Stimulated activated CD8-positive, alpha-beta memory T cell treated with anti-CD3 and anti-CD28 coated beads, Interleukin-15, amount 100 ng/mL, for 1 hour (primary cell): ENCODE data around the gene NPTXR.

ENCODE experiments used
- DNase-seq: peaks from one replicate; pipeline ENCODE4 v3.0.0-alpha.2; 2020; ENCODE audit warnings: low read depth

NPTXR gene

GRCh38 chr22:38796262-38796957, 47.4 kb downstream of the NPTXR start:
- no peak for DNase-seq

- no peak for DNase-seq
Observed at GRCh38 chr22:38795569-38795968, 48.3 kb downstream of the NPTXR start.

DNA sequence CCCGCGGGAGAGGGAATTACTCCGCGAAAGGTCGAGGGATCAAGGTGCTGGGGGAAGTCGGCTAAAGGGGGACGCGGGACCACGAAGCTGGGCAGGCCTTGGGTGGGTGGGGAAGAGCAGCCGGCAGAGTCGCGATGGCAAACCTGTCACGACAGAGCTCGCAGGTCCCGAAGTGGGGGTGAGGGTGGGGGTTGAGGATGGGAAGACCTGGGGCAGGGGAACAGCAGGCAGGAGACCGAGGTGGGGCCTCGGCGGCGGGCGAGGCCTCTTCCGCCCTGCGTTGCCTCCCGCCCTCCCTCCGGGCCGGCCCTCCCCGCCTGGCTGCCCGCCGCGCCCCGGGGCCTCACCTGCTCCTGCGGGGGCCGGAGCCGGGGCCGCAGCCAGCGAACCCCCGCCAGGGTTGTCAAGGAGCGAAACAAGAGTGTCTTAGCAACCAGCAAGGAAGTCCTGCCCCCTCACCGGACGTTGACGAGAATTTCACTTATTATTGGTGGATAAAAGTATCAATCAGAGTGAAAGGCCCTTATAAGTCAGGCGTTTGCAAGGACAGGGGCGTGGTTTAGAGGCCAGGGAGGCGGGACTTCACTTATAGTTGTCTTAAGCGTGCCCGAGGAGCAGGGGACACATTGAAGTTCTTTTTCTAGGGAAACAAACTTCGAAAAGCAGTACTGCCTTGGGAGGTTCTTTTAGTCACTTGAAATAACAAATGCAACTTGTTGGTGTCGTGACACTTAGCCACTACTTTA, 49.9 kb downstream of the NPTXR start, which contains the start of gene DNAL4:
DNAL4 (minus strand) TSS at position 423 of the 746 bp plus-strand sequence. CDS start 11,412 bp downstream, outside the sequence.
- peak; percentile 84 for DNase-seq

GRCh38 chr22:38793317-38793716, 50.5 kb downstream of the NPTXR start:
- DNase-seq: no peak

GRCh38 chr22:38792833-38793232, 51.0 kb downstream of the NPTXR start:
- no peak for DNase-seq

- DNase-seq: no peak
Observed at GRCh38 chr22:38789606-38790005, 54.2 kb downstream of the NPTXR start.

- DNase-seq: no peak
Observed at GRCh38 chr22:38788846-38789245, 55.0 kb downstream of the NPTXR start.

GRCh38 chr22:38788021-38788816, 55.6 kb downstream of the NPTXR start:
- DNase-seq: no peak

- no peak for DNase-seq
Observed at GRCh38 chr22:38786631-38787030, 57.2 kb downstream of the NPTXR start.

DNA sequence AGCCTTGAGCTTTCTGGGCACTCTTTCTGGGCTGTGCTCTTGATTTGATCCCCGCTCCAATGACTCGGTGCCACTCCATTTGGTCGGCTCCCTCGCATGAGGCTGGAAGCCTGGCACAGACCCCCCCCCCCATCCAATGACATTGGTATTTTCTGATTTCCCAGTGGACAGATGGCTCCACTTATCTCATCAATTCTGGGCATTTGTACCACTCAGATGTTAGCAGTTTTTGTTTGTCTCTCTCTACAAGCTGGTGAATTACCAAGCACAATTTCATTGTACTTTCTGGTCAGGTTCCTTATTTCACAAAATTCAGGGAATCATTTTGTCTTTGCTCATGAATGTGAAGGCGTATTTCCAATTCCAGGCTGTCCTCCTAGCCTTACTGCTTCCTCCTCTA, 59.0 kb downstream of the NPTXR start:
- DNase-seq: no peak

DNA sequence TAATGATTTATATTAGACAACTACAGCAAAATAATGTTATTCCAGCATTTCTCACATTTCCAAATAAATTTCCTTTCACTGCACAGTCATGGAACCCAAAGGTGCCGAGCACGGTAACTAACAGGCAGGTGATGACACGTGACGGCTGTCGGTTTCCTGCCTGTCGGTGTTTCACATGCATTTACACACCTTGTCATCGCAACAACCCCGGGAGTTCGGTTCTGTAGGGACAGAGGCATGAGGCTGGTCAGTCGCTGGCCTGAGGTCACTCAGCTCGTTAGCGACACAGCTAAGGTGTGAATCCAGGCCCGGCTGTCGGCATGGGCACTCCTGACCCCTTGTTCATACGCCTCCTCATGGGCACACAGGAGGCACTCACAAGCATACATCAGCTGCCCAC, 59.8 kb downstream of the NPTXR start:
- no peak for DNase-seq

GRCh38 chr22:38783095-38783615, 60.7 kb downstream of the NPTXR start:
- no peak for DNase-seq

DNA sequence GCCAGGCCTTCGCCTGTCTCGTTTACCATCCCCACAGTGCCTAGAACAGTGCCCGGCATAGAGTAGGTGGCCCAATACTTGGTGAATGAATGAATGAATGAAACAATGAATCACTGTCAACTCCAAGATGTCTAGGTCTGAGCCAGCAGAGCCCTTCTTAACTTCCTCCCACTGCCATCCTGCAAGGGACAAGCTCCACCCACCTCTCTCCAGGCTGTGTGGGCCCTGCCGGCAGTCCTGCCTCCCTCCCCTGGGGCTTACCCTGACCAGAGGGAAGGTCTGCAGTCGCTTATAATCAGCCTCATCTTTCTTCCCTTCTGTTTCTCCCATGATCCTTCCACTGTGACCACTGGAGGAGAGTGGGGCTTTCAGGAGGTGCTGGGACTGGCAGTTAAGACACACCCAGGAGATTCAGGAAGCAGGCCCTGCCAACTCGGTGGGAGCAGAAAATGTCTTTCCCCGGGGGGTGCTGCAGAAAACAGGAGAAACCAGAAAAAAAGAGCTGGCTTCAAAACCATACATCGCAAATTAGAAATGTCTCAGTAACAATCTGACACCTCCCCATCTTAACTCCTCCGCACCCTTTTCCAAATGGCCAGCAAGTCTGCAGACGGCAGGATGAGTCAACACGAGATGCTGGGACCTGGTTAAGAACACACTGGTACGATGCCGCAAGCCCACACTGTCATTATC, 61.3 kb downstream of the NPTXR start:
- DNase-seq: no peak

DNA sequence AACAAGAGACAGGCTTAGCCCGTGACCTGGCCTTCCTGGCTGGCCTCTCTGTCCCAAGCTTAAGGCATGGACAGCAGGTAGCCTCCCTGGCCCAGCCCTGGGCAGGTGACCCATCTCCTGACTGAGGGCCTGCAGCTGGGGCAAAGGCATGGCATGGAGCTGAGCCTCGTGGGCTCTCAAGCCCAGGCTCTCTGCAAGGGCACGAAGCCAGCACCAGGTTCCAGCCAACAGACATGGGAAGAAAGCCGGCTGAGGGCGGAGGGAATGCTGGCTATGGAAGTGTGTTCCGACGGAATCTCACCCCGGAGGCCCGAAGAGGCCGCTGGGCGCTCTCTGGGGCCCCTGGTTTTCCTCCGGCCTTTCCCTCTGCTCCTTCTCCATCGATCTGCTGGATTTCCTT, 62.8 kb downstream of the NPTXR start:
- DNase-seq: no peak

- no peak for DNase-seq
Observed at GRCh38 chr22:38777087-38777671, 66.6 kb downstream of the NPTXR start.

GRCh38 chr22:38776086-38776485, 67.7 kb downstream of the NPTXR start:
- no peak for DNase-seq

DNA sequence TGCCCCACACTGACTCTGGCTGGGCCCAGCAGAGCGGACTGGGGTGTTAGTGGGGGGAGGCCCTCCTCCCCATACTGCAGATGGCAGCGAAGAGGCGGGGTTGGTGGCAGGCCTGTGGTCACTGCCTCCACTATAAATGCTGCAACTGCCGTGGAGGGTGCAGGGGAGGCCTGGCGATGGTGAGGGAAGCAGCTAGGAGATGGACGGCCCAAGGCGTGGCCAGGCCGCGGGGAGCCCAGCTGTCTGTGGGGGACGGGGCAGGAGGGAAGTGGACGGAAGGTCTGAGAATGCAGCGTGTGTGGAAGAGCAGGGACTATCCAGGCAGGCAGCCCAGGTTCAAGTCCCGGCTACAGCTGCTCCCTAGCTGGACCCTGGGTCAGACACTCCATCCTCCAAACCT, 68.2 kb downstream of the NPTXR start:
- no peak for DNase-seq

- no peak for DNase-seq
Observed at GRCh38 chr22:38774496-38775166, 69.2 kb downstream of the NPTXR start.

DNA sequence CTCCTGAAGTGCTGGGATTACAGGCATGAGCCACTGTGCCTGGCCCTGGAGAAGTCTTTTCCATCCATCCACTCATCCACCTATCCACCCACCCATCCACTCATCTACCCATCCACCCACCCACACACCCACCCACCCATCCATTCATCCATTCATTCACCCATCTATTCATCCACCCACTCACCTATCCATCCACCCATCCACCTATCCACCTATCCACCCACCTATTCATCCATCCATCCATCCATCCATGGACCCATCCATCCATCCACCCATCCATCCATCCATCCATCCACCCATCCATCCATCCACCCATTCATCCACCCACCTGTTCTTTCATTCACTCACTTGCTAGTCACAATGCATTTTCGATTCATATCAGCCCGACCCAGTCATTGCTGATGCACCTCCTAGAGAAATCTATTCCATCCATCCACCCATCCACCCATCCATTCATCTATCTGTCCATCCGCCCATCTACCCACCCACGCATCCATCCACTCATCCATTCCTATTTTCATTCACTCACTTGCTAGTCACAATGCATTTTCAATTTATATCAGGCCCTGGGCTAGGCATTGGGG, 70.4 kb downstream of the NPTXR start:
- DNase-seq: no peak

DNA sequence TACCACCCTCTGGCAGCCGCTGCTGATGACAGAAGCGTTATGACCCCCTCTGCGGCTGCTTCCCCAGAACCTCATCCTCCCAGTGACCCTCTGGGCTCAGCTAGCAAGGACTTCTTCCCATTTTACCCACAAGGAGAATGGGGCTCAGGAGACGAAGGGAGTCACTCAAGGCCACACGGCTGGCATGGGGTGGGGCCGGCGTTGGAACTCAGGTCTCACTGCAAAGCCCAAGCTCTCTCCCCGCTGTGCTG, 71.3 kb downstream of the NPTXR start:
- DNase-seq: no peak
